Endothelial cell of umbilical vein (primary cell): ENCODE measurements around the gene PPIA. TPM values are rescaled to one million over a fixed set of nuclear protein-coding genes. Genes with fewer than 3 reads are reported as not detected.

Source experiments
- BruUV-seq: library from RNA; stranded (reverse); fragments of 400-500 nt; replicated peaks from 2 replicates; lab custom pipeline; 2021; lab: Mats Ljungman, UMichigan
- CTCF ChIA-PET: fragments of 300-600, 350-600 bp; sonication (Branson Sonifier 250); formaldehyde crosslinking; loops from one replicate; lab custom pipeline; 2021; ENCODE audit warnings: antibody characterized with exemption, inconsistent platforms; lab: Charles Lee
- POLR2A ChIA-PET: fragments of 300-600, 350-600 bp; sonication (Branson Sonifier 250); formaldehyde crosslinking; loops from one replicate; lab custom pipeline; 2021; ENCODE audit warnings: antibody characterized with exemption, inconsistent platforms; lab: Charles Lee
- DNase-seq: peaks from one replicate; pipeline ENCODE4 v3.0.0-alpha.2; 2011; ENCODE audit warnings: low read depth, low spot score
- FAIRE-seq: peaks from 2 replicates; lab custom pipeline; 2011; peaks lifted over from hg19 to GRCh38; lab: Jason Lieb, UNC
- H2AFZ ChIP-seq: 2 replicates; pipeline ENCODE4 v1.6.0; 2012; ENCODE audit warnings: low read depth, low read length, control low read depth, inconsistent platforms
- H3K27ac ChIP-seq: 2 replicates; pipeline ENCODE4 v1.5.1; 2011; ENCODE audit warnings: low read depth, mild to moderate bottlenecking, control low read depth, low read length, moderate library complexity; ENCODE audit not compliant: insufficient read depth
- H3K27me3 ChIP-seq, 2 experiments: 2 replicates each; pipeline versions ENCODE4 v1.6.0 to v1.6.1; 2011; ENCODE audit warnings: low read length in 2 of 2, mixed read lengths in 1 of 2; ENCODE audit not compliant: control insufficient read depth in 2 of 2, insufficient read depth in 2 of 2
- H3K36me3 ChIP-seq, 2 experiments: 2 replicates in 1 of 2; 3 replicates in 1 of 2; pipeline ENCODE4 v1.5.1; 2011; ENCODE audit warnings: low read length in 2 of 2, mild to moderate bottlenecking in 1 of 2, moderate library complexity in 1 of 2; ENCODE audit not compliant: control insufficient read depth in 2 of 2, insufficient read depth in 2 of 2; ENCODE audit errors: extremely low read depth in 1 of 2
- H3K4me1 ChIP-seq: 3 replicates; pipeline ENCODE4 v1.5.1; 2011; ENCODE audit warnings: mild to moderate bottlenecking, low read length; ENCODE audit not compliant: control insufficient read depth, insufficient read depth; ENCODE audit errors: extremely low read depth
- H3K4me2 ChIP-seq: 2 replicates; pipeline ENCODE4 v1.6.1; 2011; ENCODE audit warnings: low read length, control low read depth, mixed read lengths; ENCODE audit not compliant: insufficient read depth
- H3K4me3 ChIP-seq, 3 experiments: fragments of 200-600 bp in 1 of 3; sonication (generic), shearing (Covaris generic) in 1 of 3; replicated peaks in 1 of 3; 2 replicates each; pipeline ENCODE4 v1.5.1; 2011 to 2016; ENCODE audit warnings: control low read depth in 3 of 3, low read length in 3 of 3, mild to moderate bottlenecking in 2 of 3, inconsistent platforms in 1 of 3, low read depth in 1 of 3, moderate library complexity in 1 of 3; ENCODE audit not compliant: insufficient read depth in 1 of 3
- H3K79me2 ChIP-seq: 2 replicates; pipeline ENCODE4 v1.6.0; 2012; ENCODE audit warnings: low read length, inconsistent platforms; ENCODE audit not compliant: control insufficient read depth, insufficient read depth
- H3K9ac ChIP-seq: replicated peaks from 2 replicates; pipeline ENCODE3; 2011; ENCODE audit warnings: low read length, control low read depth; ENCODE audit not compliant: insufficient read depth; ENCODE audit errors: extremely low read depth
- H3K9me1 ChIP-seq: replicated peaks from 3 replicates; pipeline ENCODE4 v1.6.0; 2011; ENCODE audit warnings: mild to moderate bottlenecking, low read length; ENCODE audit not compliant: control insufficient read depth, insufficient read depth; ENCODE audit errors: extremely low read depth
- H3K9me3 ChIP-seq: replicated peaks from 2 replicates; pipeline ENCODE4 v1.5.1; 2012; ENCODE audit warnings: low read length, inconsistent platforms; ENCODE audit not compliant: control insufficient read depth, insufficient read depth
- H4K20me1 ChIP-seq: replicated peaks from 2 replicates; pipeline ENCODE3; 2011; ENCODE audit warnings: mild to moderate bottlenecking, low read length; ENCODE audit not compliant: control insufficient read depth, insufficient read depth; ENCODE audit errors: extremely low read depth
- EZH2 ChIP-seq: IDR thresholded peaks from 2 replicates; pipeline ENCODE4 v1.6.1; 2012; ENCODE audit warnings: borderline replicate concordance, low read depth, mild to moderate bottlenecking, moderate library complexity, low read length, inconsistent platforms; ENCODE audit not compliant: severe bottlenecking
- FOS ChIP-seq: IDR thresholded peaks from 2 replicates; pipeline ENCODE4 v1.6.1; 2011; ENCODE audit warnings: mild to moderate bottlenecking, low read length, moderate library complexity, borderline replicate concordance; ENCODE audit not compliant: insufficient read depth
- GATA2 ChIP-seq: IDR thresholded peaks from 2 replicates; pipeline ENCODE4 v1.7.0; 2011; ENCODE audit warnings: low read depth, mild to moderate bottlenecking, moderate library complexity, mixed read lengths, low read length; ENCODE audit not compliant: insufficient read length, insufficient read depth
- JUN ChIP-seq: IDR thresholded peaks from 2 replicates; pipeline ENCODE4 v1.6.1; 2011; ENCODE audit warnings: borderline replicate concordance, low read depth; ENCODE audit not compliant: insufficient read length, insufficient read depth
- MAX ChIP-seq: IDR thresholded peaks from 2 replicates; pipeline ENCODE4 v1.6.1; 2011; ENCODE audit not compliant: insufficient read depth, insufficient read length
- MYC ChIP-seq: IDR thresholded peaks from one replicate; pipeline ENCODE4 v1.6.1; 2011; ENCODE audit warnings: mild to moderate bottlenecking, low read depth, low read length
- POLR2A ChIP-seq: IDR thresholded peaks from 2 replicates; pipeline ENCODE4 v1.6.1; 2012; ENCODE audit warnings: low read depth, mild to moderate bottlenecking, control low read depth, low read length
- POLR2AphosphoS5 ChIP-seq: IDR thresholded peaks from 2 replicates; pipeline ENCODE4 v1.6.1; 2012; ENCODE audit warnings: low read depth, mild to moderate bottlenecking, control low read depth, low read length, moderate library complexity; ENCODE audit not compliant: insufficient read depth
- dilution Hi-C: fragments of 300-500 bp; cut with MboI; formaldehyde crosslinking; loops from one replicate; pipeline ENCODE4 v1.15.0; 2019; ENCODE audit warnings: low sequenced_read_pairs; ENCODE audit not compliant: extremely low pct_ligation_motif_present
- intact Hi-C: fragments of 100-400 bp; cut with micrococcal nuclease; formaldehyde crosslinking; loops from one replicate; pipeline ENCODE4 v1.10.0; 2022
- polyA plus RNA-seq, 4 experiments: library from polyadenylated mRNA; depleted of rRNA in 3 of 4; stranded (reverse) in 3 of 4; unstranded in 1 of 4; fragments of >200 nt; gene quantifications; 2 replicates each; pipeline versions ENCODE4 v1.2.1 to v1.2.3, GENCODE V29; 2011 to 2012; ENCODE audit warnings: missing spikeins in 1 of 4
- total RNA-seq: library from RNA; stranded (reverse); gene quantifications from 2 replicates; pipeline ENCODE4 v1.2.3, GENCODE V29; 2021
- TF ChIP-seq, protein P1 (sequence below), 2 donors: IDR thresholded peaks; 1 replicate in 1 of 2; 2 replicates in 1 of 2; pipeline ENCODE4 v1.5.1; 2011; ENCODE audit warnings: low read length in 2 of 2, mild to moderate bottlenecking in 2 of 2, moderate library complexity in 2 of 2, control low read depth in 1 of 2, inconsistent platforms in 1 of 2, low read depth in 1 of 2; ENCODE audit not compliant: insufficient read depth in 1 of 2; ENCODE audit errors: extremely low read depth in 1 of 2

Gene PPIA
- total and polyA plus RNA-seq, 2 donors (not counting 3 experiments of a cell fraction or from before 2014, with no cell fraction given) = 2,602 to 5,159 TPM

GRCh38 chr7:44752822-44753221 is 43.7 kb upstream of the PPIA start:
- dilution Hi-C loops = no loop called here

More at GRCh38 chr7:44752822-44753221, 43.7 kb upstream of the PPIA start:
- no peak overlapping the region for H2AFZ ChIP-seq
- POLR2A ChIA-PET = no interaction called here
- DNase-seq (no peak), FAIRE-seq (no peak)
- H3K27ac ChIP-seq = no peak overlapping the region
- no peaks in the 10 kb centered on the region for H4K20me1 ChIP-seq
- peaks cover 11% of the 10 kb centered on the region for H3K4me1 ChIP-seq
- no peak overlapping the region for H3K4me3 ChIP-seq
- no peak overlapping the region for H3K4me2 ChIP-seq
- intact Hi-C loops = no loop called here
- H3K9ac ChIP-seq = no peak overlapping the region
- BruUV-seq = no TSS peak
- TF ChIP-seq FOS = no peak
- TF ChIP-seq EZH2 = no peak
- TF ChIP-seq POLR2A = no peak
- TF ChIP-seq, protein P1, sequence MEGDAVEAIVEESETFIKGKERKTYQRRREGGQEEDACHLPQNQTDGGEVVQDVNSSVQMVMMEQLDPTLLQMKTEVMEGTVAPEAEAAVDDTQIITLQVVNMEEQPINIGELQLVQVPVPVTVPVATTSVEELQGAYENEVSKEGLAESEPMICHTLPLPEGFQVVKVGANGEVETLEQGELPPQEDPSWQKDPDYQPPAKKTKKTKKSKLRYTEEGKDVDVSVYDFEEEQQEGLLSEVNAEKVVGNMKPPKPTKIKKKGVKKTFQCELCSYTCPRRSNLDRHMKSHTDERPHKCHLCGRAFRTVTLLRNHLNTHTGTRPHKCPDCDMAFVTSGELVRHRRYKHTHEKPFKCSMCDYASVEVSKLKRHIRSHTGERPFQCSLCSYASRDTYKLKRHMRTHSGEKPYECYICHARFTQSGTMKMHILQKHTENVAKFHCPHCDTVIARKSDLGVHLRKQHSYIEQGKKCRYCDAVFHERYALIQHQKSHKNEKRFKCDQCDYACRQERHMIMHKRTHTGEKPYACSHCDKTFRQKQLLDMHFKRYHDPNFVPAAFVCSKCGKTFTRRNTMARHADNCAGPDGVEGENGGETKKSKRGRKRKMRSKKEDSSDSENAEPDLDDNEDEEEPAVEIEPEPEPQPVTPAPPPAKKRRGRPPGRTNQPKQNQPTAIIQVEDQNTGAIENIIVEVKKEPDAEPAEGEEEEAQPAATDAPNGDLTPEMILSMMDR (IDR thresholded peaks at IDR 0.05; ENCODE audit: extremely low read depth in 1 of 2, insufficient read depth in 1 of 2, low read depth in 1 of 2, low read length in 2 of 2) = no peak
- TF ChIP-seq MAX = no peak
- TF ChIP-seq JUN = no peak
- no peak for TF ChIP-seq GATA2
- no peak for TF ChIP-seq MYC
- no peak for TF ChIP-seq POLR2AphosphoS5
- peaks cover 58% of the 10 kb centered on the region for H3K79me2 ChIP-seq
- no peaks in the 10 kb centered on the region for H3K9me1 ChIP-seq
- peaks cover 4 to 18% of the 10 kb centered on the region in 2 experiments for H3K36me3 ChIP-seq
- H3K27me3 ChIP-seq = no peaks in the 10 kb centered on the region
- H3K9me3 ChIP-seq = no peaks in the 10 kb centered on the region
- CTCF ChIA-PET = no interaction called here
